ENCODE data around the gene SORCS2.

DNA sequence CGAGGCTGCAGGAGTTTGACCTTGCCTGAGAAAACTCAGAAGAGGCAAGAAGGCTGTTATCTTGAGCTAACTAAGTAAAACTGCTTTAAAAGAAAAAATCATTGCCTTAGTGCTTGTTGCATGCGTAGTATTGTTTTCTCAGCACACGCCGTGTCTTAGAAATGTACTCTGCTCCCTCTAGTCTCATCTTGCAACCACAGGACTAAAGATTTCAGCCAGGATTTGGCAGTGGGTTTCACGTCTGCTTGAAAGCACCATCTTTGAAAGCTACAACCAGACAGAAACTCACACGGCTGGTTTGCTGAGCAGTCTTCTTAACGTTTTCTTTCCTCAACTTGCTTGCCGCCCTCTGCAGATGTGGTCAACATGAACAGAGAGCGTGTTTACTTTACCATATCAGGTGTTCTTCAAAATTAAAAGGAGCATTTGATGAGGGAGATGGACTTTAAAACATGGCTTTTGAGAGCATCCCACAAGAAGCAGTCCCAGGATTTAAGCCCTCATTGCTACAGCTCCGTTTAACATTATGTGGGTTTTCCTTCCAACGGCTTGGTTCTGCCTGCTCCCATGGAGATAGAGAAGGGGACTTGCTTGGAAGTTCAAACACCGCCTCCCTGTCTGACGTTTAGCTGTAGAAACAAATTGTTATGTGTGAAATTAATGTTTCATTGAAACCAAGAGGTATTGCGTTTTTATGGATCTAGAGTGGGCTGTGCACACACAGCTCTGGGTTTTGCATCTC lies 3.4 kb downstream of the SORCS2 start:
- TF ChIP-seq EZH2phosphoT487 (IDR thresholded peaks at IDR 0.05; ENCODE audit: insufficient read depth, low read depth) (no peak), EZH2 (IDR thresholded peaks at IDR 0.05; ENCODE audit: insufficient read depth, poor library complexity, severe bottlenecking) (no peak)

Data from GM23248 (cell line).